SU-DHL-6 (cell line): ENCODE measurements around the gene EBF3.

Experiments
- H2AFZ ChIP-seq: fragments of 200-600 bp; sonication (generic); 2 replicates; pipeline ENCODE4 v1.6.1; 2014; ENCODE audit warnings: low read depth, mild to moderate bottlenecking, moderate library complexity, mixed read lengths, antibody characterized with exemption, low read length; ENCODE audit not compliant: severe bottlenecking
- H3F3A ChIP-seq: fragments of 200-600 bp; shearing (Covaris generic); 2 replicates; pipeline ENCODE4 v1.6.0; 2016; ENCODE audit warnings: antibody characterized with exemption, mild to moderate bottlenecking; ENCODE audit not compliant: insufficient read depth
- H3K27ac ChIP-seq: fragments of 200-600 bp; sonication (generic); 2 replicates; pipeline ENCODE4 v1.5.1; 2016; ENCODE audit warnings: low read depth, mild to moderate bottlenecking, low read length, moderate library complexity, mixed read lengths
- H3K27me3 ChIP-seq: fragments of 200-600 bp; sonication (generic), shearing (Covaris generic); 2 replicates; pipeline ENCODE4 v1.6.0; 2014; ENCODE audit warnings: mild to moderate bottlenecking, low read length
- H3K36me3 ChIP-seq: fragments of 200-600 bp; sonication (generic); 2 replicates; pipeline ENCODE4 v1.6.1; 2014; ENCODE audit warnings: mild to moderate bottlenecking, low read length, mixed read lengths
- H3K4me2 ChIP-seq: fragments of 300-600, 200-600 bp; shearing (Covaris generic), sonication (generic); 2 replicates; pipeline ENCODE4 v1.6.0; 2014; ENCODE audit warnings: low read length, low read depth, mild to moderate bottlenecking; ENCODE audit not compliant: poor library complexity, severe bottlenecking
- H3K4me3 ChIP-seq: fragments of 200-600 bp; sonication (generic); 2 replicates; pipeline ENCODE4 v1.5.1; 2014; ENCODE audit warnings: antibody characterized with exemption, low read length, mild to moderate bottlenecking, mixed read lengths; ENCODE audit not compliant: insufficient read depth, poor library complexity, severe bottlenecking
- H3K79me2 ChIP-seq: fragments of 200-600 bp; sonication (generic); 2 replicates; pipeline ENCODE4 v1.6.1; 2014; ENCODE audit warnings: mild to moderate bottlenecking, low read length, moderate library complexity; ENCODE audit not compliant: insufficient read depth
- H3K9ac ChIP-seq: fragments of 200-600 bp; sonication (generic); 2 replicates; pipeline ENCODE4 v1.7.0; 2014; ENCODE audit warnings: mild to moderate bottlenecking, low read length
- H3K9me2 ChIP-seq: fragments of 200-600 bp; sonication (generic); replicated peaks from 2 replicates; pipeline ENCODE4 v1.6.1; 2014; ENCODE audit warnings: low read length; ENCODE audit not compliant: insufficient read depth
- H3K9me3 ChIP-seq: fragments of 200-600 bp; sonication (generic); 2 replicates; pipeline ENCODE4 v1.6.1; 2014; ENCODE audit warnings: low read length, mixed read lengths; ENCODE audit not compliant: insufficient read depth
- H4K20me1 ChIP-seq: fragments of 200-600 bp; sonication (generic); 2 replicates; pipeline ENCODE4 v1.6.1; 2014; ENCODE audit warnings: low read depth, mild to moderate bottlenecking, antibody characterized with exemption, low read length, moderate library complexity, mixed read lengths
- CTCF ChIP-seq: fragments of 200-600 bp; sonication (generic); IDR thresholded peaks from one replicate; pipeline ENCODE4 v1.5.1; 2017; ENCODE audit warnings: antibody characterized with exemption, mild to moderate bottlenecking, low read length, moderate library complexity; ENCODE audit not compliant: insufficient read depth, poor library complexity, severe bottlenecking
- EZH2phosphoT487 ChIP-seq: fragments of 200-600 bp; sonication (generic), shearing (Covaris generic); conservative IDR thresholded peaks from 2 replicates; pipeline ENCODE4 v1.6.1; 2018; ENCODE audit warnings: mild to moderate bottlenecking, antibody characterized with exemption, low read length, moderate library complexity, mixed read lengths

The EBF3 gene

GRCh38 chr10:129790715-129791446 is 173.2 kb downstream of the EBF3 start:
- H3K4me2 ChIP-seq, result no peak overlapping the region
- H3K9ac ChIP-seq, result no peak overlapping the region
- no peak overlapping the region for H3K27ac ChIP-seq
- H4K20me1 ChIP-seq, result no peaks in the 10 kb centered on the region
- no peaks in the 10 kb centered on the region for H3K9me3 ChIP-seq
- H3K9me2 ChIP-seq, result no peaks in the 10 kb centered on the region
- no peaks in the 10 kb centered on the region for H3K79me2 ChIP-seq
- H2AFZ ChIP-seq, result no peak overlapping the region
- no peak for TF ChIP-seq CTCF
- TF ChIP-seq EZH2phosphoT487, result no peak
- H3K36me3 ChIP-seq, result no peaks in the 10 kb centered on the region
- no peak overlapping the region for H3K4me3 ChIP-seq
- H3K27me3 ChIP-seq, result no peaks in the 10 kb centered on the region
- no peaks in the 10 kb centered on the region for H3F3A ChIP-seq

GRCh38 chr10:129788215-129788614 is 175.9 kb downstream of the EBF3 start:
- Histone ChIP-seq H3K9me3 (no peaks in the 10 kb centered on the region), H2AFZ (no peak overlapping the region), H4K20me1 (no peaks in the 10 kb centered on the region), H3K9me2 (no peaks in the 10 kb centered on the region), H3K4me2 (no peak overlapping the region), H3K9ac (no peak overlapping the region), H3K36me3 (no peaks in the 10 kb centered on the region), H3K27ac (no peak overlapping the region), H3K4me3 (no peak overlapping the region), H3K79me2 (no peaks in the 10 kb centered on the region), H3F3A (no peaks in the 10 kb centered on the region), H3K27me3 (no peaks in the 10 kb centered on the region)
- no peak for TF ChIP-seq CTCF
- no peak for TF ChIP-seq EZH2phosphoT487

- H4K20me1 ChIP-seq, result no peaks in the 10 kb centered on the region
- H3K27me3 ChIP-seq, result no peaks in the 10 kb centered on the region
- H3K4me3 ChIP-seq, result no peak overlapping the region
- no peak overlapping the region for H2AFZ ChIP-seq
- TF ChIP-seq CTCF, result no peak
- H3K27ac ChIP-seq, result no peak overlapping the region
- no peaks in the 10 kb centered on the region for H3K9me3 ChIP-seq
- H3K79me2 ChIP-seq, result no peaks in the 10 kb centered on the region
- no peaks in the 10 kb centered on the region for H3K36me3 ChIP-seq
- H3K9me2 ChIP-seq, result no peaks in the 10 kb centered on the region
- H3K9ac ChIP-seq, result no peak overlapping the region
- no peaks in the 10 kb centered on the region for H3F3A ChIP-seq
- no peak overlapping the region for H3K4me2 ChIP-seq
These were observed 176.5 kb downstream of the EBF3 start for GRCh38 chr10:129787557-129787956.
